ENCODE data around the gene TSC1.

GRCh38 chr9:132854832-132855231, 89.6 kb downstream of the TSC1 start:
- TF ChIP-seq ZNF23 (tag by site-specific recombination; IDR thresholded peaks at IDR 0.05; ENCODE audit: borderline replicate concordance) (no peak), CTCF (tag by site-specific recombination; IDR thresholded peaks at IDR 0.05) (no peak), ZBTB11 (tag by site-specific recombination; conservative IDR thresholded peaks at IDR 0.05; ENCODE audit: low read depth) (no peak), GFI1B (tag by site-specific recombination; IDR thresholded peaks at IDR 0.05) (no peak)
